MM.1S (cell line): ENCODE measurements around the gene INPP5D.

Source experiments
- DNase-seq: peaks from one replicate; pipeline ENCODE4 v3.0.0-alpha.2; 2015
- H2AFZ ChIP-seq: fragments of 300-600 bp; sonication (generic); 2 replicates; pipeline ENCODE4 v1.6.0; 2016; ENCODE audit warnings: antibody characterized with exemption, low read length
- H3F3A ChIP-seq: fragments of 300-600 bp; sonication (generic); 2 replicates; pipeline ENCODE4 v1.6.1; 2016; ENCODE audit warnings: mild to moderate bottlenecking, antibody characterized with exemption, low read length, moderate library complexity, mixed read lengths; ENCODE audit not compliant: insufficient read depth
- H3K27ac ChIP-seq: fragments of 300-600 bp; sonication (generic); 2 replicates; pipeline ENCODE4 v1.5.1; 2016; ENCODE audit warnings: mild to moderate bottlenecking, low read length
- H3K27me3 ChIP-seq: fragments of 300-600 bp; sonication (generic); replicated peaks from 2 replicates; pipeline ENCODE4 v1.6.0; 2016; ENCODE audit warnings: low read length; ENCODE audit not compliant: insufficient read depth
- H3K36me3 ChIP-seq: fragments of 300-600 bp; sonication (generic); replicated peaks from 2 replicates; pipeline ENCODE4 v1.6.1; 2016; ENCODE audit warnings: mild to moderate bottlenecking, low read length, mixed read lengths; ENCODE audit not compliant: insufficient read depth
- H3K4me1 ChIP-seq: fragments of 300-600 bp; sonication (generic); 2 replicates; pipeline ENCODE4 v1.6.1; 2016; ENCODE audit warnings: low read length, mixed read lengths
- H3K4me2 ChIP-seq: fragments of 300-600 bp; sonication (generic); 2 replicates; pipeline ENCODE4 v1.6.0; 2016; ENCODE audit warnings: low read depth, low read length
- H3K4me3 ChIP-seq: fragments of 300-600 bp; sonication (generic); 2 replicates; pipeline ENCODE4 v1.5.1; 2016; ENCODE audit warnings: low read length, mixed read lengths
- H3K79me2 ChIP-seq: fragments of 300-600 bp; sonication (generic); 2 replicates; pipeline ENCODE4 v1.6.1; 2016; ENCODE audit warnings: mixed run types, low read length, mixed read lengths
- H3K9ac ChIP-seq: fragments of 300-600 bp; sonication (generic); 2 replicates; pipeline ENCODE4 v1.6.1; 2016; ENCODE audit warnings: low read length, mixed read lengths
- H3K9me2 ChIP-seq: fragments of 300-600 bp; sonication (generic); replicated peaks from 2 replicates; pipeline ENCODE4 v1.6.1; 2016; ENCODE audit warnings: mild to moderate bottlenecking, low read length, mixed read lengths; ENCODE audit not compliant: insufficient read depth
- H3K9me3 ChIP-seq: fragments of 300-600 bp; sonication (generic); replicated peaks from 2 replicates; pipeline ENCODE4 v1.6.1; 2016; ENCODE audit warnings: mild to moderate bottlenecking, low read length, mixed read lengths; ENCODE audit not compliant: insufficient read depth
- H4K20me1 ChIP-seq: fragments of 300-600 bp; sonication (generic); 2 replicates; pipeline ENCODE4 v1.6.1; 2016; ENCODE audit warnings: mild to moderate bottlenecking, low read length, moderate library complexity, mixed read lengths; ENCODE audit not compliant: insufficient read depth
- EZH2 ChIP-seq: fragments of 300-600 bp; sonication (generic); optimal IDR thresholded peaks from 2 replicates; pipeline ENCODE3; 2017; ENCODE audit warnings: low read depth, mild to moderate bottlenecking, antibody characterized with exemption, low read length, mixed read lengths
- EZH2phosphoT487 ChIP-seq: fragments of 300-600 bp; sonication (generic); IDR thresholded peaks from 2 replicates; pipeline ENCODE4 v1.6.1; 2018; ENCODE audit warnings: antibody characterized with exemption, low read length
- TF ChIP-seq, protein P1 (sequence below): fragments of 300-600 bp; sonication (generic); IDR thresholded peaks from 2 replicates; pipeline ENCODE4 v1.5.1; 2016; ENCODE audit warnings: antibody characterized with exemption, low read length, mixed read lengths

The INPP5D gene

DNA sequence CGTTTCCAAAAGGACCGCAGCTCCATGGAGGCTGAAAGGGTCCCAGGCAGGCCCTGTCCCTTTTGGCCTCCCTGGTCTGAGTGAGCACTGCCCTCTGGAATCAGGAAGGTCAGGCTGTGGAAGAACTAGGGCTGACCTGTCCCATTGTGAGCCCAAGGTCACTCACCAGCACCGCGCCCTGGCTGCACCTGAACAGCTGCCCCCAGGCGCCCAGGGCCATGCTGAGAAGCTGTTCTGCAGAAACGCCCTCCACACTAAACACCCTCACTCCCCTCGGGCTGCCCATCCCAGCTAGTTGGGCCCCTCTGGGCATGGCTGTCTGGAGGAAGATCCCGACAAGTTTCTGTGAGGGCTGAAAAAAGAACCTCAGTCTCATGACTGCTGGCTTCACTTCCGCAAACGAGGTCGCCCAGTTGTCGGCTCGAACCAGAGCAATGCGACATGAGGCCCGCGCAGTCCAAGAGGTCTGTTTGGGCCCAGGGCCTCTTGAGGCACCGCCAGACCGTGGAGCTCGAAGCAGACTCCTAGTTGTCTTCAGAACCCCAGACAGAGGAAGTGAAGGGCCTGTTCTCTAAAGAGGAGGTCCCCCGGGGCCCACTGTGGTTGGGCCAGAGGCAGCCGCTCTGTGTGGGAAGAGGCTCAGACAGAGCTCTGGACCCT is 64.4 kb downstream of the INPP5D start:
- H3K4me3 ChIP-seq: no peak overlapping the region
- H2AFZ ChIP-seq: no peak overlapping the region
- H3K9me3 ChIP-seq: no peaks in the 10 kb centered on the region
- H3K79me2 ChIP-seq: no peaks in the 10 kb centered on the region
- no peak overlapping the region for H3K27ac ChIP-seq
- no peaks in the 10 kb centered on the region for H3K9me2 ChIP-seq
- no peak overlapping the region for H3K9ac ChIP-seq
- no peaks in the 10 kb centered on the region for H3K4me1 ChIP-seq
- H4K20me1 ChIP-seq: no peaks in the 10 kb centered on the region
- H3K36me3 ChIP-seq: no peaks in the 10 kb centered on the region
- TF ChIP-seq EZH2 (no peak), EZH2phosphoT487 (no peak)
- TF ChIP-seq, protein P1, sequence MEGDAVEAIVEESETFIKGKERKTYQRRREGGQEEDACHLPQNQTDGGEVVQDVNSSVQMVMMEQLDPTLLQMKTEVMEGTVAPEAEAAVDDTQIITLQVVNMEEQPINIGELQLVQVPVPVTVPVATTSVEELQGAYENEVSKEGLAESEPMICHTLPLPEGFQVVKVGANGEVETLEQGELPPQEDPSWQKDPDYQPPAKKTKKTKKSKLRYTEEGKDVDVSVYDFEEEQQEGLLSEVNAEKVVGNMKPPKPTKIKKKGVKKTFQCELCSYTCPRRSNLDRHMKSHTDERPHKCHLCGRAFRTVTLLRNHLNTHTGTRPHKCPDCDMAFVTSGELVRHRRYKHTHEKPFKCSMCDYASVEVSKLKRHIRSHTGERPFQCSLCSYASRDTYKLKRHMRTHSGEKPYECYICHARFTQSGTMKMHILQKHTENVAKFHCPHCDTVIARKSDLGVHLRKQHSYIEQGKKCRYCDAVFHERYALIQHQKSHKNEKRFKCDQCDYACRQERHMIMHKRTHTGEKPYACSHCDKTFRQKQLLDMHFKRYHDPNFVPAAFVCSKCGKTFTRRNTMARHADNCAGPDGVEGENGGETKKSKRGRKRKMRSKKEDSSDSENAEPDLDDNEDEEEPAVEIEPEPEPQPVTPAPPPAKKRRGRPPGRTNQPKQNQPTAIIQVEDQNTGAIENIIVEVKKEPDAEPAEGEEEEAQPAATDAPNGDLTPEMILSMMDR: no peak
- H3K27me3 ChIP-seq: no peaks in the 10 kb centered on the region
- no peaks in the 10 kb centered on the region for H3F3A ChIP-seq
- H3K4me2 ChIP-seq: no peak overlapping the region
- no peak for DNase-seq

DNA sequence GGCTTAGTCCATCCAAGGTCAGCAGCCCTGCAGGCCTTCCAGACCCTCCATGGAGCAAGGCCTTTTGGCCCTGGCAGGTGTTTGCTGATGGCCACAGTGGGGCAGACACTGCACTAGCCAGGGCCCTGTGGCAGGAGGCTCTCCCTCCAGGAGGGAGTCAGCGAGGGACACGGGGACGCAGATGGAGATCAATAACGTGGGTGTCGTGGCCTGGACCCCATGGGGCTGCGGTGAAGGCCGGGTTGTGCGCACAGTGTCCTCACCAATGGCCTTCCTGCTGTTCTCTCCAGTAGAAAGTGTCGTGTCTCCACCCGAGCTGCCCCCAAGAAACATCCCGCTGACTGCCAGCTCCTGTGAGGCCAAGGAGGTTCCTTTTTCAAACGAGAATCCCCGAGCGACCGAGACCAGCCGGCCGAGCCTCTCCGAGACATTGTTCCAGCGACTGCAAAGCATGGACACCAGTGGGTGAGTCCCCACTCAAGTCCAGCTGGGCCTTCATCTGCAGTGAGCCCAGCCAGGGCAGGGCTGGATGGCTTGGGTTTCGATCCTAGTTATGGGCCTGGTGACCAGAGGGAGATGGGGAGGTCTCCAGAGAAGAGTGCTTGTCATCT is 65.4 kb downstream of the INPP5D start:
- H3K27me3 ChIP-seq: no peaks in the 10 kb centered on the region
- no peak overlapping the region for H2AFZ ChIP-seq
- TF ChIP-seq EZH2 (no peak), EZH2phosphoT487 (no peak)
- TF ChIP-seq, protein P1: no peak
- no peak overlapping the region for H3K27ac ChIP-seq
- no peaks in the 10 kb centered on the region for H3K9me2 ChIP-seq
- no peaks in the 10 kb centered on the region for H3K4me1 ChIP-seq
- no peaks in the 10 kb centered on the region for H3F3A ChIP-seq
- no peak overlapping the region for H3K4me3 ChIP-seq
- H3K9ac ChIP-seq: no peak overlapping the region
- H3K4me2 ChIP-seq: no peak overlapping the region
- H3K79me2 ChIP-seq: no peaks in the 10 kb centered on the region
- H4K20me1 ChIP-seq: no peaks in the 10 kb centered on the region
- no peak for DNase-seq
- H3K9me3 ChIP-seq: no peaks in the 10 kb centered on the region
- no peaks in the 10 kb centered on the region for H3K36me3 ChIP-seq

DNA sequence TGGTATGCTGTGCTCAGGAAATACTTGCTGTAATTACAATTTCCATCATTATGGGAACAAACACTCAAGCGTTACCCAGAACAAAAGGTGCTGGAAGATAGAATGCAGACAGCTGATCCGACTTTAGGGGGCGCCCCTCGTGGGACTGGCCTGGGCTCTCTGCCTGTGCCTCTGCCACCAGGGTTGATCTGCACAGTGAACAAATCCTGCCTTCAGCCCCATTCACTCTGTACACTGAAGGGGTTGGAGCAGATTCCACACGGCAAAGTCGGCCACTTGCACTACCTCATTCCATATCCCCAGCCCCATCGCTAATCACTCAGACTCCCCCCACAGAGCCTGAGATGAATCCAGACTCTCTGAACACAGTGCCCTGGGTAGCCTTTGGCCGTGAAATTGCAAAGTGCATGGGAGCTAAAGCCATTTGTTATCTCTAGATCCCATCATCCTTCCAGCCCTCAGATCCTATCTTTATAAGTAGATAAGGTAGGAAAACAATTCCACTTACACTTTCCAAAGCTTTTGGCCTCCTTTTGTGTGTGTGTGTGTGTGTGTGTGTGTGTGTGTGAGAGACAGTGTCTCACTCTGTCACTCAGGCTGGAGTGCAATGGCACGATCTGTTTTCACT is 69.3 kb downstream of the INPP5D start:
- no peak overlapping the region for H3K9ac ChIP-seq
- no peak for DNase-seq
- H3K4me1 ChIP-seq: no peaks in the 10 kb centered on the region
- H3F3A ChIP-seq: no peaks in the 10 kb centered on the region
- no peaks in the 10 kb centered on the region for H3K27me3 ChIP-seq
- no peak for TF ChIP-seq EZH2
- no peak for TF ChIP-seq EZH2phosphoT487
- TF ChIP-seq, protein P1: no peak
- no peak overlapping the region for H3K27ac ChIP-seq
- H3K79me2 ChIP-seq: no peaks in the 10 kb centered on the region
- no peaks in the 10 kb centered on the region for H3K9me2 ChIP-seq
- no peak overlapping the region for H3K4me3 ChIP-seq
- no peaks in the 10 kb centered on the region for H3K36me3 ChIP-seq
- no peaks in the 10 kb centered on the region for H4K20me1 ChIP-seq
- H3K4me2 ChIP-seq: no peak overlapping the region
- no peak overlapping the region for H2AFZ ChIP-seq
- no peaks in the 10 kb centered on the region for H3K9me3 ChIP-seq
